Ishikawa (cell line): ENCODE measurements around the gene TAL1.

Experiments used
- CEBPB ChIP-seq: IDR thresholded peaks from 2 replicates; pipeline ENCODE4 v1.6.1; 2012
- CREB1 ChIP-seq: IDR thresholded peaks from 2 replicates; pipeline ENCODE4 v1.6.1; 2012; ENCODE audit warnings: low read depth
- EGR1 ChIP-seq: IDR thresholded peaks from 2 replicates; pipeline ENCODE4 v1.6.1; 2012
- EP300 ChIP-seq: IDR thresholded peaks from 2 replicates; pipeline ENCODE4 v1.6.1; 2012; ENCODE audit warnings: borderline replicate concordance
- FOXM1 ChIP-seq: IDR thresholded peaks from 2 replicates; pipeline ENCODE4 v1.6.1; 2012; ENCODE audit warnings: low read depth, borderline replicate concordance
- MAX ChIP-seq: IDR thresholded peaks from 2 replicates; pipeline ENCODE4 v1.6.1; 2012
- NFIC ChIP-seq: IDR thresholded peaks from 2 replicates; pipeline ENCODE4 v1.6.1; 2012
- RAD21 ChIP-seq: IDR thresholded peaks from 2 replicates; pipeline ENCODE4 v1.6.1; 2012; ENCODE audit warnings: low read depth
- REST ChIP-seq: IDR thresholded peaks from 2 replicates; pipeline ENCODE4 v1.6.1; 2012; ENCODE audit warnings: low read depth, mild to moderate bottlenecking
- TAF1 ChIP-seq: IDR thresholded peaks from 2 replicates; pipeline ENCODE4 v1.6.1; 2012; ENCODE audit warnings: low read depth, mild to moderate bottlenecking
- TCF12 ChIP-seq: IDR thresholded peaks from 2 replicates; pipeline ENCODE4 v1.6.1; 2012; ENCODE audit warnings: low read depth
- TEAD4 ChIP-seq: IDR thresholded peaks from 2 replicates; pipeline ENCODE4 v1.6.1; 2012
- USF1 ChIP-seq: IDR thresholded peaks from 2 replicates; pipeline ENCODE4 v1.6.1; 2012
- YY1 ChIP-seq: IDR thresholded peaks from 2 replicates; pipeline ENCODE4 v1.6.1; 2012; ENCODE audit warnings: low read depth
- ZBTB7A ChIP-seq: IDR thresholded peaks from 2 replicates; pipeline ENCODE4 v1.6.1; 2012; ENCODE audit warnings: low read depth

The TAL1 gene

GRCh38 chr1:47232187-47232874, at the start of gene TAL1:
TSS of gene TAL1 (minus strand) at chr1:47232225. CDS start at chr1:47225888, 6,337 bp downstream.
- TF ChIP-seq YY1 (no peak), REST (no peak), ZBTB7A (no peak), FOXM1 (no peak), NFIC (no peak), MAX (no peak), USF1 (no peak), EGR1 (no peak), TAF1 (no peak), CEBPB (no peak), TCF12 (no peak), TEAD4 (no peak), CREB1 (no peak)

- TF ChIP-seq EP300 (no peak), NFIC (no peak), CEBPB (no peak), YY1 (no peak)
Measured at GRCh38 chr1:47280142-47280541, 48.1 kb upstream of the TAL1 start.

GRCh38 chr1:47276850-47277249, 44.8 kb upstream of the TAL1 start:
- TF ChIP-seq RAD21 (no peak), FOXM1 (no peak), CREB1 (no peak), YY1 (no peak), CEBPB (no peak), NFIC (no peak), ZBTB7A (no peak), EGR1 (no peak), TCF12 (no peak), TEAD4 (no peak), REST (no peak), USF1 (no peak), EP300 (no peak), TAF1 (no peak), MAX (no peak)

- TF ChIP-seq YY1 = no peak
- TF ChIP-seq RAD21 = peak; percentile 57
Measured at GRCh38 chr1:47262787-47263413, 30.9 kb upstream of the TAL1 start.

GRCh38 chr1:47257224-47257623, 25.2 kb upstream of the TAL1 start:
- no peak for TF ChIP-seq CREB1
- no peak for TF ChIP-seq USF1
- no peak for TF ChIP-seq TEAD4
- TF ChIP-seq ZBTB7A = no peak
- TF ChIP-seq NFIC = no peak
- no peak for TF ChIP-seq CEBPB
- no peak for TF ChIP-seq MAX
- no peak for TF ChIP-seq EP300
- no peak for TF ChIP-seq TCF12
- no peak for TF ChIP-seq YY1
- TF ChIP-seq TAF1 = no peak
- no peak for TF ChIP-seq RAD21
- no peak for TF ChIP-seq FOXM1
- TF ChIP-seq EGR1 = no peak
- no peak for TF ChIP-seq REST
